Tracheal epithelial cell (primary cell): ENCODE results near the gene KIF3A. TPM values are rescaled to one million over a fixed set of nuclear protein-coding genes. Genes with fewer than 3 reads are reported as not detected.

Experiments used
- total RNA-seq: library from RNA; depleted of rRNA; stranded (reverse); fragments of >200 nt; gene quantifications from 2 replicates; pipeline ENCODE4 v1.2.1, GENCODE V29; 2014

The KIF3A gene
- total RNA-seq, result 5.1 and 6.0 TPM in 2 replicates

DNA sequence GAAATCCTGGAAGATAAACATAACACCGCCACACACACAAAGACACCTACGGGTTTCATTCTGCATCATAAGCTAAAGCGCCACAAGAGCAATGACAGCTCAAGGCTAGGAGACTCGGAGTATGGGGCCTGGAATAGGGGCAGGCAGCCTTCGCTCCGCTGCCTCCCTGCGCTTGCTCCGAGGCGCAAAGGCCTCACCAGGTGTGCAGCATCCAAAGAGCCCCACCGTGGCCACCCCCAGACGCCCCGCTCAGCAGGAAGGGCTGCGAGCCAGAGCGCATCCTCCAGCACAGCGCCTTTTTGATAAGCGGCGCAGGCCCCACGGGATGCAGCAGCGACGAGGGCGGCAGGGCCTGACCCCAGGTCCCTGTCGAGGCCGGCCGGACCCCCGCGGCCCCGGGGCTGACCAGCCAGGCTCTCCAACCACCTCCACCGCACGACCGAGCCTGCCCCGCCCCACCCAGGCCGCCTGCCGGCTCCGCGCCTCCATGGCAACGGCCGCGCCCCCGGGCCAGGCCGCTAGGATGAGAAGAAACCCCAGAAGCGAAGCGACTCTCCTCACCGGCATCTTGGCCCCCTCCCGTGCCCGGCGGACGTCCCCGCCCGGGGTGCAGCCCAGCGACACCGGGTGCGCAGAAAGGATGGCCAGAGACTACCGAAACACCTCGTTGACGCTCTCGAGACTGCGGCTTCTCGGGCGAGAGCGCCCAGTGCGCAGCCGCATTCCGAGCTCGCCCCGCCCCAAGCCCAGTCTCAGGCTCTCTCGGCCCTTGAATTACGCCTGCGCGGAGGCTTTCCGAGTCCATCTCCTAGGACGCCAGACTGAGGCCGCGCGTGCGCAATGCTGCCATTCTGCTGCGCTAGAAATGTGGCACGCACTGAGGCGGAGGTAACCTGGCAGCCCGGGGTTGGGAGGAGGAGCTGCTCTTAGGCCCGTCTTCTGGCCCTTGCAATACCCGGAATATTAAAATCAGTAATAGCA lies at the start of gene KIF3A:
Gene KIF3A (minus strand): TSS at position 694 of the 981 bp plus-strand sequence. CDS start 127 bp downstream, at position 567.

GRCh38 chr5:132777209-132778069 lies 40.1 kb upstream of the KIF3A start, which contains the start of gene SEPTIN8:
SEPTIN8 (minus strand) TSS chr5:132777239; CDS start chr5:132777137, 102 bp downstream.

DNA sequence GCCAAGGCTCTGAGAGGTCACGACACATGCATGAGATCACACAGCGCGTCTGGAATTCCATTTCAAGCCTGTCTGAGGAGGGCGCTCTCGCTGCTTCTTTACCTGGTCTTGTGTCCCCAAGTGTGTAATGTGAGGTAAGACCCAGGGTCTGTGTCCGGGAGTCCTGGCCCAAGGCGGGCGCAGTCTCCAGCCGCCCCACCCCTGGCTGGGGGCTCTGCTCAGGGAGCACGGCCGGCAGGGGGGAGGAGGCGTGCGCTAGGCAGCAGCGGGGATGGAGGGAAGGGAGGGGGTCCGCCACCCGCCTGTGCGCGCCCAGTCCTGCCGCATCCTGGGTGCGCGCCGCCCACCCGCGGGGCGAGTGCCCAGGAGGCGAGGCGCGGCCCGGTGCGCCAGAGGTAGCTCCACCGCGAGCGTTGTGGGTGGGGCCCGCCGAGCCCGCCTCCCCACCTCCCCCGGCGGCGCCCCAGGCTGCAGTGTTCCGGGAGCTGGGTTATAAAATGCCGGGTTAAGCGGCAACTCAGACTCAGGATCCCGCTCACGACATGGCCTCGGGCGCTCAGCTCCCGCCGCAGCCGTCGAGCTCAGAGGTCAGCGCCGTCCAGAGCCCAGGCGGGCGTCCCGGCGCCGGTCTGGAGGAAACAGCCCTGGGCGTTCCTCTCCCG lies 9.7 kb upstream of the KIF3A start, which contains the start of gene CCNI2:
Gene CCNI2 (plus strand): TSS at position 473 of the 662 bp plus-strand sequence. CDS start 70 bp downstream, at position 543.

DNA sequence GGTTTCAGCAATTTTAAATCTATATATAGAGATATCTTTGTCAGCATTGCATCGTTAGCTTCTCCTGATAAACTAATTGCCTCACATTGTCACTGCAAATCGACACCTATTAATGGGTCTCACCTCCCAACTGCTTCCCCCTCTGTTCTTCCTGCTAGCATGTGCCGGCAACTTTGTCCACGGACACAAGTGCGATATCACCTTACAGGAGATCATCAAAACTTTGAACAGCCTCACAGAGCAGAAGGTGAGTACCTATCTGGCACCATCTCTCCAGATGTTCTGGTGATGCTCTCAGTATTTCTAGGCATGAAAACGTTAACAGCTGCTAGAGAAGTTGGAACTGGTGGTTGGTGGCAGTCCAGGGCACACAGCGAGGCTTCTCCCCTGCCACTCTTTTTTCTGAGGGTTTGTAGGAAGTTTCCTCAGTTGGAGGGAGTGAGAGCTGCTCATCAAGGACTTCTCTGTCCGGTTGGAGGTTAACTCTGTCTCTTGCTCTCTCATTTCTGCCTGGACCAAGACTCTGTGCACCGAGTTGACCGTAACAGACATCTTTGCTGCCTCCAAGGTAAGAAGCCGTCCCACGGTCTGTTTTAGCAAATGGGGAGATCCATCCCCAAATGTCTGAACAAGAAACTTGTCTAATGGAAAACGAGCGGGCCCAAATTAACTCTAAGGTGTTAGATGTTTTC lies 63.3 kb downstream of the KIF3A start, which contains the start of gene IL4:
Gene IL4 (plus strand): TSS at position 51 of the 692 bp plus-strand sequence. CDS start 62 bp downstream, at position 113.

DNA sequence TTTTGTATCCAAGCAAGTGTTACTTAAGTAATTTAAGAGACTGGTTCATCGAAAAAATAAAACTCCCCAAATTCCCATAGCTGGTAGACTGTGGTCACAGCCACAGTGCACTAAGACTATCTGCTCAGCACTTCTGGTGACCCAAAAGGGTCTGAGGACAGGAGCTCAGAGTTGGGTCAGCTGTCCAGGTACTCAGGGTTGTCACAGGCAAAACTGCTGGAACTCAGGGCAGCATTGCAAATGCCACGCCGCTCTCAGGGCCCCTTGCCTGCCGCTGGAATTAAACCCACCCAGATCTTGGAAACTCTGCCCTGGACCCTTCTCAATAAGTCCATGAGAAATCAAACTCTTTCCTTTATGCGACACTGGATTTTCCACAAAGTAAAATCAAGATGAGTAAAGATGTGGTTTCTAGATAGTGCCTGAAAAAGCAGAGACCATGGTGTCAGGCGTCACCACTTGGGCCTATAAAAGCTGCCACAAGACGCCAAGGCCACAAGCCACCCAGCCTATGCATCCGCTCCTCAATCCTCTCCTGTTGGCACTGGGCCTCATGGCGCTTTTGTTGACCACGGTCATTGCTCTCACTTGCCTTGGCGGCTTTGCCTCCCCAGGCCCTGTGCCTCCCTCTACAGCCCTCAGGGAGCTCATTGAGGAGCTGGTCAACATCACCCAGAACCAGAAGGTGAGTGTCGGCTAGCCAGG lies 79.5 kb downstream of the KIF3A start, which contains the start of gene IL13:
Gene IL13 (plus strand): TSS at position 498 of the 705 bp plus-strand sequence. CDS start 14 bp downstream, at position 512.

Other genes starting within 250 kb of the KIF3A start
- 3.6 and 12.8 TPM in 2 replicates for gene IRF1, start 246.8 kb downstream of the KIF3A start, total RNA-seq
- not detected in 2 replicates for gene IL5, start 194.0 kb downstream of the KIF3A start, total RNA-seq
- 19.8 and 31.8 TPM in 2 replicates for gene RAD50, start 180.6 kb downstream of the KIF3A start, total RNA-seq
- gene IL13, start 79.4 kb downstream of the KIF3A start, total RNA-seq, result not detected in 2 replicates
- not detected in 2 replicates for gene IL4, start 63.6 kb downstream of the KIF3A start, total RNA-seq
- under 0.01 and 0.48 TPM in 2 replicates for gene CCNI2, start 9.9 kb upstream of the KIF3A start, total RNA-seq
- 21.3 and 40.7 TPM in 2 replicates for gene SEPTIN8, start 39.7 kb upstream of the KIF3A start, total RNA-seq
- 0.24 TPM in 1 of 2 replicates, not detected in the other for gene SOWAHA, start 75.8 kb upstream of the KIF3A start, total RNA-seq
- 1.2 and 4.9 TPM in 2 replicates for gene SHROOM1, start 93.1 kb upstream of the KIF3A start, total RNA-seq
- gene GDF9, start 128.9 kb upstream of the KIF3A start, total RNA-seq, result under 0.01 TPM in 1 of 2 replicates, not detected in the other
- 112 and 114 TPM in 2 replicates for gene UQCRQ, start 129.1 kb upstream of the KIF3A start, total RNA-seq
- 0.21 and 0.48 TPM in 2 replicates for gene LEAP2, start 136.1 kb upstream of the KIF3A start, total RNA-seq
- gene AFF4, start 226.1 kb upstream of the KIF3A start, total RNA-seq, result 34.1 and 40.5 TPM in 2 replicates